Sigmoid colon (tissue), 7 donors: ENCODE results near the gene MAGI2. TPM values are rescaled to one million over a fixed set of nuclear protein-coding genes. Genes with fewer than 3 reads are reported as not detected.

Source experiments
- DNase-seq: peaks from one replicate; pipeline ENCODE4 v3.0.0-alpha.2; 2019
- H3K27ac ChIP-seq, 4 donors: fragments of 200-600 bp; sonication (generic); one replicate each; pipeline ENCODE4 v1.5.1; 2016 to 2019; ENCODE audit warnings: mild to moderate bottlenecking in 1 of 4
- H3K27me3 ChIP-seq, 3 donors: fragments of 200-600 bp; sonication (generic); one replicate each; pipeline ENCODE4 v1.5.1; 2019; ENCODE audit warnings: mild to moderate bottlenecking in 1 of 3
- H3K36me3 ChIP-seq, 4 donors: fragments of 200-600 bp; sonication (generic); one replicate each; pipeline ENCODE4 v1.5.1; 2016 to 2019
- H3K4me1 ChIP-seq, 4 donors: fragments of 200-600 bp; sonication (generic); one replicate each; pipeline ENCODE4 v1.5.1; 2017 to 2019
- H3K4me3 ChIP-seq, 4 donors: fragments of 200-600 bp; sonication (generic); one replicate each; pipeline ENCODE4 v1.5.1; 2017 to 2019; ENCODE audit warnings: mild to moderate bottlenecking in 2 of 4, moderate library complexity in 1 of 4
- H3K9me3 ChIP-seq, 4 donors: fragments of 200-600 bp in 3 of 4; sonication (generic) in 3 of 4; one replicate each; pipeline versions ENCODE4 v1.5.1 to v1.6.1; 2013 to 2019
- CTCF ChIP-seq, 4 experiments: fragments of 450-650 bp in 3 of 4; fragments of 200-600 bp in 1 of 4; IDR thresholded peaks; one replicate each; pipeline ENCODE4 v1.5.1; 2016 to 2019; ENCODE audit warnings: antibody characterized with exemption in 4 of 4, mild to moderate bottlenecking in 3 of 4, moderate library complexity in 2 of 4
- EP300 ChIP-seq, 4 donors: sonication (generic); formaldehyde crosslinking; IDR thresholded peaks; one replicate each; pipeline ENCODE4 v1.6.1; 2017; ENCODE audit warnings: antibody characterized with exemption in 4 of 4
- POLR2A ChIP-seq, 2 donors: fragments of 450-650 bp; IDR thresholded peaks; one replicate each; pipeline ENCODE4 v1.6.1; 2016; ENCODE audit warnings: antibody characterized with exemption in 2 of 2, mild to moderate bottlenecking in 2 of 2, moderate library complexity in 2 of 2
- POLR2AphosphoS5 ChIP-seq, 4 donors: sonication (generic); formaldehyde crosslinking; IDR thresholded peaks; one replicate each; pipeline ENCODE4 v1.6.1; 2017; ENCODE audit warnings: antibody characterized with exemption in 4 of 4
- WGBS, 2 donors: extraction: QIAGEN DNeasy Blood & Tissue Kit; methylation state at CpG; one replicate each; pipeline ENCODE4 v1.1.7; 2013; 5-methylcytosine and 5-hydroxymethylcytosine counted together
- intact Hi-C: fragments of 100-400 bp; cut with DNase I; formaldehyde crosslinking; loops from one replicate; pipeline ENCODE4 v1.15.1; 2023
- polyA plus RNA-seq, 3 donors: library from polyadenylated mRNA; stranded (reverse); fragments of 200-250 nt; gene quantifications; one replicate each; pipeline ENCODE4 v1.2.3, GENCODE V29; 2013
- total RNA-seq, 4 donors: library from RNA; depleted of rRNA; stranded (reverse); fragments of >200 nt; gene quantifications; one replicate each; pipeline ENCODE4 v1.1.0, GENCODE V29; 2016
- donor health status: healthy with polysubstance abuse.
- donor health status: Bipolar disorder and iron deficiency.
- donor health status: healthy.

The MAGI2 gene
- total and polyA plus RNA-seq, 7 donors = 0.69 to 26.9 (median 14.7) TPM

- TF ChIP-seq POLR2A (IDR thresholded peaks at IDR 0.05) = no peak
- no peak for TF ChIP-seq CTCF (IDR thresholded peaks at IDR 0.05)
- TF ChIP-seq POLR2AphosphoS5 (IDR thresholded peaks at IDR 0.05) = no peak
- TF ChIP-seq EP300 (IDR thresholded peaks at IDR 0.05) = no peak
- Histone ChIP-seq H3K4me1 (peaks cover 0 to 30% (median 22%) of the 10 kb centered on the region in 4 donors), H3K9me3 (no peaks in the 10 kb centered on the region), H3K27me3 (no peaks in the 10 kb centered on the region), H3K36me3 (no peaks in the 10 kb centered on the region), H3K4me3 (peak overlapping the region; percentile 3 to 41 (median 28)), H3K27ac (no peak overlapping the region)
- WGBS, 2 donors = 7 to 10% methylated on average over 16 of the region's 16 CpGs
- no peak for DNase-seq
- intact Hi-C loops = no loop called here
Measured at GRCh38 chr7:78770422-78771410, 682.8 kb downstream of the MAGI2 start.

- intact Hi-C loops = no loop called here
- Histone ChIP-seq H3K4me1 (peaks cover 0 to 32% (median 23%) of the 10 kb centered on the region in 4 donors), H3K9me3 (no peaks in the 10 kb centered on the region), H3K4me3 (peak overlapping the region; percentile 12 to 41 (median 36)), H3K27ac (no peak overlapping the region), H3K27me3 (no peaks in the 10 kb centered on the region), H3K36me3 (no peaks in the 10 kb centered on the region)
- no peak for TF ChIP-seq CTCF (IDR thresholded peaks at IDR 0.05)
- TF ChIP-seq POLR2A (IDR thresholded peaks at IDR 0.05) = no peak
- TF ChIP-seq POLR2AphosphoS5 (IDR thresholded peaks at IDR 0.05) = no peak
- no peak for TF ChIP-seq EP300 (IDR thresholded peaks at IDR 0.05)
- DNase-seq = no peak
- WGBS, 2 donors = 6 to 11% methylated on average over 12 of the region's 12 CpGs
Measured at GRCh38 chr7:78769481-78770101, 683.9 kb downstream of the MAGI2 start.

- TF ChIP-seq CTCF (IDR thresholded peaks at IDR 0.05) (no peak), EP300 (IDR thresholded peaks at IDR 0.05) (no peak), POLR2AphosphoS5 (IDR thresholded peaks at IDR 0.05) (no peak)
- Histone ChIP-seq H3K9me3 (no peaks in the 10 kb centered on the region), H3K27me3 (no peaks in the 10 kb centered on the region), H3K4me3 (peak overlapping the region in 3 of 4 donors; percentile 33 to 41 (median 40)), H3K36me3 (no peaks in the 10 kb centered on the region), H3K27ac (no peak overlapping the region), H3K4me1 (peaks cover 0 to 32% (median 23%) of the 10 kb centered on the region in 4 donors)
- 37 to 50% methylated on average over 6 of the region's 6 CpGs for WGBS, 2 donors
- intact Hi-C loops = no loop called here
- no peak for DNase-seq
Measured at GRCh38 chr7:78768859-78769258, 684.6 kb downstream of the MAGI2 start.

GRCh38 chr7:78765943-78766729 lies 687.3 kb downstream of the MAGI2 start:
- 68 to 72% methylated on average over 4 of the region's 4 CpGs for WGBS, 2 donors
- H3K27ac ChIP-seq = no peak overlapping the region

More at GRCh38 chr7:78765943-78766729, 687.3 kb downstream of the MAGI2 start:
- no peaks in the 10 kb centered on the region for H3K36me3 ChIP-seq
- H3K4me1 ChIP-seq = peaks cover 0 to 29% (median 19%) of the 10 kb centered on the region in 4 donors
- H3K9me3 ChIP-seq = no peaks in the 10 kb centered on the region
- TF ChIP-seq POLR2AphosphoS5 (IDR thresholded peaks at IDR 0.05) (no peak), EP300 (IDR thresholded peaks at IDR 0.05) (no peak), POLR2A (IDR thresholded peaks at IDR 0.05) (no peak), CTCF (IDR thresholded peaks at IDR 0.05) (no peak)
- intact Hi-C loops = no loop called here
- H3K4me3 ChIP-seq = no peak overlapping the region
- no peaks in the 10 kb centered on the region for H3K27me3 ChIP-seq
- no peak for DNase-seq
